Sciatic nerve (tissue), 2 donors: Measurements from ENCODE around the gene PLCXD3. TPM values are rescaled to one million over a fixed set of nuclear protein-coding genes. Genes with fewer than 3 reads are reported as not detected.

Experiments
- ATAC-seq: fragments of 200-7000 bp; cut with Tn5 transposase; one replicate; pipeline ENCODE4 v1.9.1; 2020; ENCODE audit warnings: mild to moderate bottlenecking, moderate library complexity
- DNase-seq: peaks from one replicate; pipeline ENCODE4 v3.0.0-alpha.2; 2020; ENCODE audit warnings: low spot score
- intact Hi-C: fragments of 100-400 bp; cut with DNase I; formaldehyde crosslinking; loops from one replicate; pipeline ENCODE4 v1.14.2; 2022
- total RNA-seq: library from RNA; stranded (reverse); fragmentation: NEBNext Ultra II Directional; extraction: Animal tissue kit (Norgen Biotek cat#: 25700); gene quantifications from one replicate; pipeline ENCODE4 v1.2.1, GENCODE V29; 2021
- donor health status: DM: no; HTN: no; CAD: no.
- donor health status: DM: no; HTN: no; CAD: no.

The PLCXD3 gene
- total RNA-seq, 1 donor from 2014 or later = 4.2 TPM

DNA sequence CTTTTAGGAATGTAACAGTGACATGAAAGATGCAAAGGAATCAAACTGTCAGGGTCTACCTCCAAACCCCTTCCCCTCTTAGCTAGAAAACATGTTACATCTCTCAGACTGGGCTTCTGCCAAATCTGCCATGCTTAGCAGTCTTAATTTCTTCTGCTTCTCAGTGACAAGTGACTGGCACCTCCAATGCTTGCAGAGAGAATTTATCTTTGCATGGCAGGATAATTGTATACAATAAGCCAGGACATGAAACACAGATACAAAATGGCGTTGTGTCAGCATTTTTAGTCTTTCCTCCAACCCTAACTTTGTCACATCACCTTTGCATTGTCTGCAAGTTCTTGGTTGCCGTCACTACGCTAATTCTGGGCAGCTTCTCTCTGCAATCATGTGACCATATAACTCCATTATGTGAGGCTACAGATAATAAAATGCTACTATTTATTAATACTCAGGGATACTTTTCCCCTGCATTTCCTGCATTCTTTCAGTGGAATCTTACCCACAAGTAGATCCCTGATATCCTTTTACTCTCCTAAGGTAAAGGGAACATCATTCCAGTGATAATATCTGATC lies 89.8 kb downstream of the PLCXD3 start:
- no peak for ATAC-seq
- intact Hi-C loops = no loop called here
- no peak for DNase-seq

DNA sequence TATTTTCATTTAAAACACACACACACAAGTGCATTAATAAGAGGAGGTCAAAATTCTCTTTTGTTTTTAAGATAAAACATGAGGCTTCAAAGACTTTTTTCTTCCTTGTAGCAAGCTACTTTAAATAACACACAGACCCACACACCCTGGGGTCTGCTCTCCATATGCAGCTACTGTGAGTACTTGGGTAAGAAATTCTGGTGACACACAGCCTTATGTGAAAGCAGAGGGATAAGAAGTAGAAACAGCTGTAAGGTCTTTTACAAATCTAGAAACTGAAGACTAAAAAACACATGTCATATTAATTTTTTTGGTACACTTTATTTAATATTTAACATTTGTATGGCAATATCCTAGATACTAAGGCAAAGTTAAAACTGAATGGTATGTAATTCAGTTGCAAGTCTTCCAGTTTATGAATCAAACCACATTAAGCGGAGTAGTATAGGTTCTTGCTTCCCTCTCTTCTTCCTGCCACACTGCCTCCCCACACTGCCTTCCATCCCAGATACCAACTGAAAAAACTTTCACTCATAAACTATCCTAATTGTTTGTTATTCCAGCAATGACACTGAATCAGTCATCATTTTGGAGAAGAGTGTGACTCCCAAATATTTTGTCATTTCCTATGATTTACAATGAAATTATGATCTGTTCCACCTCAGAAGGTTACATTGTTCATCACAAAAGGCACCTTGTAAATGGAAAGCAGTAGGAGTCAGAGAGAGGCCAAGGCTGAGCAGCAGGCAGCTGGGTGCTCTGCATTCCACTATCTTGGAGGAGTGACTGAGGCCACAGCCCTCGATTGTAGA lies 92.0 kb downstream of the PLCXD3 start:
- intact Hi-C loops = no loop called here
- no peak for ATAC-seq
- DNase-seq = no peak

DNA sequence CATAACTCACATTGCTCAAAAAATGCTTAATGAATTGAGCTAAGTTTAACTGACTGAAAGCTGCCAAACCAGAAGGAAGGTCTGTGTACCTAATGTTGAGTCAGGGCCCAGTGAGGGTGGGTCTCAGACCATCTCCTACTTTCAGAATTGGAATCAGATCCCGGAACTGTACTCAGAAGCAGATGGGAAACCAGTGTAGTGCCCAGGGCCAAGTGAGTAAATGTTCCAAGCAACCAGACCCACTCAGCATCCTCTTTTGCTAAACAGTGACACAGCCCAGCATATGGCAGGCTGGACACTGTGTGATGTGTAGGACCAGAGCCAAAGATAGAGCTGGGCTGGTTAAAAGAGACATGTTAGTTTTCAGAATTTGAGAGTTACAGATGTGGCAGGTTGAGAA lies 94.1 kb downstream of the PLCXD3 start:
- intact Hi-C loops = no loop called here
- ATAC-seq = no peak

DNA sequence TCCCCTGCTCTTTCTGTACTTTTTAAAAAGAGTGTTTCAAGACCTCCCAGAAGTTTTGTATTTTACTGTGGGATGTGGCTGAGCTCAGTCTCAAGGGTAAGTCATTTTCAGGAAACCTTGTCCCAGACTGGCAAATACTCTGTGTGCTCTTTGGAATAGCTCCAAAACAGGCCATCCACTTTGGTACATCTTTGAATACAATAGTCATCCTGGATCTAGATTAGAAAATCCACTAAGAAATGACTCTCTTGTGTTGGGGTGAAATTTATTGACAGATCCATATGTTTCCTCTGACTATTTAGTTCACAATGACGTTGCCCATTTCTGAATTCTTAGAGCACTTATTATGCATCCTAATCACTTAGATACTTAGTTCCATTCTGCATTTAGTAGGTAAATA lies 95.2 kb downstream of the PLCXD3 start:
- ATAC-seq = no peak
- intact Hi-C loops = no loop called here

More for the DNA sequence above, 94.1 kb downstream of the PLCXD3 start:
- no peak for DNase-seq

DNA sequence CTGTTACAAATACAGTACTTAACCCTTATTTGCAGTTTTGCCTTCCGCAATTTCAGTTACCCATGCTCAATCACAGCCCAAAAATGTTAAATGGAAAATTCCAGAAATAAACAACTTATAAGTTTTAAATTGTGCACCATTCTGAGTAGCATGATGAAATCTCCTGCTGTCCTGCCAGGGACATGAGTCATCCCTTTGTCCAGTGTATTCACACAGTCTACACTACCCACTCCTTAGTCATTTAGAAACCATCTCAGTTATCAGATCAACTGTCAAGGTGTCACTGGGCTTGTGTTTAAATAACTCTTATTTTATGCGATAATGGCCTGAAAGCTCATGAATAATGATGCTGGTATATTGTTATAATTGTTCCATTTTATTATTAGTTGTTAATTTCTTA lies 95.8 kb downstream of the PLCXD3 start:
- intact Hi-C loops = no loop called here
- DNase-seq (no peak), ATAC-seq (peak; percentile 77)

More for the DNA sequence above, 95.2 kb downstream of the PLCXD3 start:
- no peak for DNase-seq

DNA sequence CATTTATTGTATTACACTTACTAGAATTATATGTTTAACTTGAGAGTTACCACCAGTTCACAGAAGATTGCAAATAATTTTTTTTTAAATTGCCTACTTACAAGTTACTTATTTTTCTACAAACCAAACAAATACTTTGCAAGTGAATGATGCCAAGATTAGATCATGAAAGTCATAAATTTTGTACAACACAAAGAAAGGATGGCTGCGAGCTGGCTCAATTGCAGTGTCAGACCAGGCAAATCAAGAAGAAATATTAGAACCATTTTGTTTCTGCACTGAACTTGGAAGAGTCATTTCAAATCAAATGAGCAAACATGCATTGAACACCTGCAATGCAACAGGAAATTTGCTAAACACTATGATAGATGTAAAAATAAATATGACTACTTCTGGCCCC lies 97.3 kb downstream of the PLCXD3 start:
- ATAC-seq (no peak), DNase-seq (no peak)
- intact Hi-C loops = no loop called here

DNA sequence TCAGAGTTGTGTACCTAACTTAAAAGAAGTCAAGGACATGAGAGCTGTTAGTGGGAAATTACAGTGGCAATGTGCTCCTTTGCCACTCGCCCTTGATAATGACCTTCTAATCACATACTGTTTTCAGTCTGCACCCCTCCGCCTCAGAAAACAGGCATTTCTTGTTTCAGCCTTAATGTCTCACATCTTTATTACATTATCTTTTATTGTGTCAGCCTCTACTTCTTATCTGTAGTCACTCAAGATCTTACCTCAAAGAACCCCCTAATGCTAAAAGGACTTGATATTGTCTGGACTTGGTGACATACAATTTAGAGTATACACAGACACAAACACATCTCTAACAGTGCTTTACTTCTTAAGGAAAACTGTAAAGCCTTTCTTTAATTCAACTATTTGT lies 97.9 kb downstream of the PLCXD3 start:
- no peak for ATAC-seq
- intact Hi-C loops = no loop called here
- no peak for DNase-seq

DNA sequence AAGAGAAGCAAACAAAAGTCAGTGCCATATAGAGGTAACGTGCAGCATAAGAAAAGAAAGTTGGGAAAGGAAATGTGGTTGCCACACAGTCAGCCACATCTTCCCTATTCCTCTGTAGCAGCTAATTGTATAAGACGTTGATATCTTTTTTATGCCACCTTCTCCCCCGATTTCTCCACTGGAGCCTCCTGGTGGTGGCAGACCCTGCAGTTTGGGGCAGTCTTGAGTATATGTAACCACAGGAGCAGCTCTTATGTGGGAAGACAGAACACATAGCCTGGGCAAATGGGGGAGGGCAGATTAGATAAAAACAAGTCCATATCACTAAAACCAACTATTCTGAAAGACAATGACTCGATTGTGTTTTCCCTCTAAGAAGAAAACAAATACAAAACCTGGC lies 99.7 kb downstream of the PLCXD3 start:
- no peak for DNase-seq
- intact Hi-C loops = no loop called here
- no peak for ATAC-seq

DNA sequence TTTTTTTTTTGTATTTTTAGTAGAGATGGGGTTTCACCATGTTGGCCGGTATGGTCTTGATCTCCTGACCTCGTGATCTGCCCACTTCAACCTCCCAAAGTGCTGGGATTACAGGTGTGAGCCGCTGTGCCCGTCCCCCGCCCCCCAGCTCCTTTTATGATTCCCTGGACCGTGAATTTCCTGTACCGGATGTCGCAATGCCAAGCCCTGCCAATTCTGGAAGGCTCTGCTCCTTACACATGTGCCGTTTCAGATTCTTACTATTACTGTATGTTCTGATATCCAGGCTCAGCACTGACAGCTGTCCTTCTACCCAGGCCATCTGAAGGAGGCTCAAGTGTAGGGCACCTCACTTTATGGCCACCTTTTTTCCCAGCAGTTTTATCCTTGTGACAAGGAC lies 100.1 kb downstream of the PLCXD3 start:
- ATAC-seq (no peak), DNase-seq (no peak)
- intact Hi-C loops = no loop called here

DNA sequence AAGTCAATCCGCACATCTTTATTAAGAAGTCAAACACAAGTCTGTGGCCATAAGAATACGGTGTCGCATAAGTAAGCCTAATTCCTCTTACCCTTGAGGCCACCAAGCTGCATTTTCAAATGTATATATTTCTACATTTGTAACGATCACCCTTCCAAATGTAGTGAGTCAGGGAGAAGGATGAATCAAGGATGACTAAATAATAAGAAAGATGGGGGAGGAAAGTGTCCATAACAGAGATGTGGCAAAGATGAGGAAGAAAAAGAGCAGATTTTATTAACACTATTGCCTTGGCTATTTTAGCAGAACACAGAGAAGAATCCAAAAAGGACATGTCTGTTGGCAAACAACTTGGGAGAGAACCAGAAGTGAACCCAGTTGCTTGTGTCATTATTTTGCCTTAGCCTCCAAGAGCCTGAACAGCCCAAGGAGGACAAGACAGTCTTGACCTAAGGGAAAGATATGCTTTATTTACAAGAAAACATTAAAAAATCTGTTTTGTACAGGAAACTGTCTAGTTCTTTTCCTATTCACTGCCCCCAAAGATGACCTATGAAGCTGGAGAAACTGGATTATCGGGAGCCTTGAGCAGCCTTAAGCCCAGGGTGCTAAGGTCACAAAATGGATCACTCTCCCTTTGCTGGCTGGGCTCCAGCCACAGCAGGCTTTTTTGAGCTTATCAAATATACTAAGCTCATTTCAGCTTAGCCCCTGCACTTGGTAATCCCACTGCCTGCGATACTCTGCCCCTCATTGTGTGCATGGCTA lies 101.5 kb downstream of the PLCXD3 start:
- intact Hi-C loops = no loop called here
- no peak for ATAC-seq
- no peak for DNase-seq

DNA sequence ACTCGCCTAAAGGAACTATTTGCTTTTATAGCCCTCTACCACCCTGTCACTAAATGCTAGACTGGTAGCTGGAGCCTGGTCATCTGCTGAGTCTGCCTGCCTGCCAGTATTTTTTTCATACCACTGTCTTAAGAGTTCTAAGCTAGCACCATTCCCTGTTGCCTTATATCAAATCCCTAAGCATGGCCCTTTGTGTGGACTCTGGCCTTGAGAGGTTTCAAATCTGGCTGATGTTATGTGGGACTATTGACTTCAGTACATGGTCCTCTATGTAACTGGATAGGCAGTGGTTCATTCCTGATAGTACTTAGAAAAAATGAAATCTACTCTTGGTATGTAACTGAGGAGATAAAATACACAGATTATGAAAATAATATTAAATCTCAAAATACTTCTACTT lies 103.5 kb downstream of the PLCXD3 start:
- ATAC-seq = no peak
- DNase-seq = no peak
- intact Hi-C loops = no loop called here

DNA sequence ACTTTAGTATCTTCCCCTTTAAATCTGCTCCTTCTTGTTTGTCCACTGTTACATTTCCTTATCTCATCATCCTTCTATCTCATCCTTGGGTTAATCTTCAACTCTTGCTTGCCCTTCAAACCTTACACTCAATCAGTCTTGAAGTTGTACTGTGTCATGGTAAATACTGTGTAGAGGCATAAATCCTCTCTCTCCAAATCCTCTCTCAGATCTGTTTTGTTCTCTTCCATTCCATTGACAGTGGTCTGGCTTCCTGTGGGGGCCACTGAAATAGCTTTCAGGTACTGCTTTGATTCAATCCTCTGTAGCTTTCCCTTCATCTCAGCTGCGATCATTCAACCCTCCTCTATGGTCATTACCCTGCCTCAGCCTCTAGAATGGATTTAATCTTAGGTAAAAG lies 104.0 kb downstream of the PLCXD3 start:
- intact Hi-C loops = no loop called here
- no peak for DNase-seq
- ATAC-seq = no peak

DNA sequence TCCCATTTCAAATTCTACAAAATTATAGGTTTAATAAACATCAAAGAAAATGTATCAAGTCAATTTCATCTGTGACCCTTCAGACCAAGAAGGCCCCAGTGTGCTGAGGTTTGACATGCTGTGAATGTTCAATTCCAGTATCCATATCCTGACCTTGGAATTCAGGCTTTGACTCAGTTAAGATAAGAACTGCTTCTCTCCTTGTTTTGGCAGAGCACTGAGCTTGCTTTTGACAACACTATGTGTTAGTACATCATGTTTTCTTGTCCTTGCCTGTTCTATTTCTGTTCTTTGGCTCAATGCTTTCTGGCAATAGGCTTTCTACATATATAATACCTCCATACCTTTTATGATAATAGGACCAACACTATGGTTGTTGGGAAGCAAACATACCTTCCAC lies 105.6 kb downstream of the PLCXD3 start:
- ATAC-seq (no peak), DNase-seq (no peak)
- intact Hi-C loops = no loop called here

DNA sequence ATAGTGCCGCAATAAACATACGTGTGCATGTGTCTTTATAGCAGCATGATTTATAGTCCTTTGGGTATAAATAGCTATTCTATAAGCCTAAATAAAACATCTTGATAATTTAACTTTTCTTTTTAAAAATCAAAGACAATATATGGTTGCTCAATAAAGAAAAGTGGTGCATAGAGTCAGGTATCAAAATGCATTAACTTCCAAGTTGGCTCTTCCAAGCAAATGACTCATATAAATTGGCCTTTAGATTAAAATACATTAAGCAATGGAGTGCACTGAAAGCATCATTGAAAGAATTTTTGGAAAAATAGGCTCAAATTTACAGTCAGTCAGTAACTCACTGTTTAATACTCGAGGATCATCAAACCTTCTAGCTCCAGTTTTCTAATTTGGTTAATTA lies 106.6 kb downstream of the PLCXD3 start:
- ATAC-seq (no peak), DNase-seq (no peak)
- intact Hi-C loops = no loop called here

DNA sequence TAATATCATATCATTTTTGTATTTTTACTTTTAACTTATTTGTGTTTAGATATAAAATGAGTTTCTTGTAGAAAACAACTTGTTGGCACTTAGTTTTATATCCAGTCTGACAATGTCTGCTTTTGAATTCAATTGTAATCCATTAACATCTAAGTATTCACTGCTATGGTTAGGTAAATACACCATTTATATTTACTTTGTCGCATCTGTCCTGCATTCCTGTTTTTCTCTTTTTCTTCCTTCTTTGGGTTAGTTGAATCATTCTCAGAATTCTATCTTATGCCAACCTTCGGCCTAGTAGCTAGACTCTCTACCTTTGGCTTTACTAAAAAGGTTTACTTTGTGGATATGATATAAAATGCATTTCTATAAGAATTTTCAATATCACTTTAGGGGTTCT lies 107.6 kb downstream of the PLCXD3 start:
- DNase-seq = no peak
- intact Hi-C loops = no loop called here
- no peak for ATAC-seq

DNA sequence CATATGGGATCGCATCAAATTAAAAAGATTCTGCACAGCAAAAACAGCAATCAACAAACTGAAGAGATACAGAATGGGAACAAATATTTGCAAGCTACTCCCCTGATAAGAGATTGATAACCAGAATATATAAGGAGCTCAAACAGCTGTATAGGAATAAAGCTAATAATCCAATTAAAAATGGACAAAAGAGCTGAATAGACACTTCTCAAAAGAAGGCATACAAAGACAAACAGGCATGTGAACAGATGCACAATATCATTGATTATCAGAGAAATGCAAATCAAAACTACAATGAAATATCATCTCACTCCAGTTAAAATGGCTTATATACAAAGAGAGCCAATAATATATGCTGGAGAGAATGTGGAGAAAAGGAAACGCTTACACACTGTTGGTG lies 110.6 kb downstream of the PLCXD3 start:
- ATAC-seq = no peak
- intact Hi-C loops = no loop called here

DNA sequence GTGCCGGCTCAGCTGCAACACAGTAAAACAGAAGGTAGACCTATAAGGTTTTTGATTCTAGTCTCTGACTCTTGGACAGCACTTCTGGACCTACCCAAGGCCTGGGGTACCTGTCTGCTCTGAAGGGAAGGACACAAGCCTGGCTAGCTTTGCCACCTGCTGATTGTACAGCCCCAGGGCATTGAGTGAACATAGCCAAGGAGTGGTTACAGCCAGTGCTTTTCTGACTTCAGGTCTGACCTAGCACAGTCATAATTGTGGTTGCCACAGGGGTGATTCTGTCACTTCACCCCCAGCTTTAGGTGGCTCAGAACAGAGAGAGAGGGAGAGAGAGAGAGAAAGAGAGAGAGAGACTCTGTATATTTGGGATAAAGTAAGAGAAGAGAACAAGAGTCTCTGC lies 118.4 kb downstream of the PLCXD3 start:
- intact Hi-C loops = no loop called here
- no peak for ATAC-seq

More for the DNA sequence above, 110.6 kb downstream of the PLCXD3 start:
- no peak for DNase-seq

DNA sequence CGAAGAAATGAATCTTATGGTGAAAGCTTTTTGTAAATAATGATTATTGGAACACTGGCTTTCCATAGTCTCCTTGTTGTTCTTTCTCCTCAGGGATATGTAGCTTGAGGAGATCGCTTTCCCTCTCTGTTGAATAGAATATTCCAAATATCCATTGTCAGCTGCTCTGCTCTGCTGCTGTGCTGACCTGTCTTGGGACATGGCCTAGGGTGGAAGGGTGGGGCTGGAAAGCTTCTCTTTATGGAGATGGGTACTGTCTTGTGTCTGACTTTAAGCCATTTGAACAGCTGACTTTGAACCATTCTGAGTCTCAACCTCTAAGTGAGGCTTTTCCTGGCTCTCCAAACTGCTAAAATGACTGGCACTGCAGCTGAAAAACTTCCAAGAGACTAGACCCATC lies 135.8 kb downstream of the PLCXD3 start:
- no peak for ATAC-seq
- intact Hi-C loops = no loop called here
- DNase-seq = no peak

More for the DNA sequence above, 118.4 kb downstream of the PLCXD3 start:
- DNase-seq = no peak

DNA sequence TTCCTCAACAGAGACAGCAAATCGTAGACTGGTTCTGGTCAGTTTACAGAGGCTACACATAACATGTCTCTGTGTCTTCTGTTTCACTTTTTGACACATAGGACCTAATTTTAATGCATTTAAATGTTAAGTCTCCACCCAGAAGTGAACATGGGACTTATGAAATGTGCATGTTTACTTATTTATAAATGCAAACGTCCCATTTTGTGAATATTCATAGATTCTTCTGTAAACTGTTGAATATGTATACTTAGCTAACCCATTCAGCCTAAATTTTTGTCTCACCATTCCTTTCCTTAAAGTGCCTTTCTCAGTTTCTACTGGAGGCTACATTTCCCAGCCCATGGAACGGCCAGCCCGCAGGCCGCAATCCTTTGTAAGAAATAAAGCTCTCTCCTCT lies 137.2 kb downstream of the PLCXD3 start:
- no peak for ATAC-seq
- intact Hi-C loops = no loop called here
- DNase-seq = no peak

DNA sequence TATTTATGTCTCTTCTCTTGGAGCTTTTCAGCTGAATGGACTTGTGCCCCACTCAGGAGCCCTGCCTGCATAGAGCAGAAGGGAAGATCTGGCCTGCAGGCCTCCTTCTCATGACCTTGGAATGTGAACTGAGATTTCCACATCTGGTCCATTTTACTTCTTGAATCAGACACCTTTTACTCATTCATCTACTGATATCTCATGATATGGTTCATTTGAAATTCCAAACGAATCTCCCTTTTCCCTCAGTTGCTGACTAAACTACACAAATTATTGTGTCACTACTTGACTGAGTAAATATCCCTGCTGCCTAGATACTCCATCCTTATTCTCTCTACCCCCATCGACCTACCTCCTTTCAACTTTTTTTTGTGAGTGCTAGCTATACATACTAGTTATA lies 138.7 kb downstream of the PLCXD3 start:
- ATAC-seq (no peak), DNase-seq (no peak)
- intact Hi-C loops = no loop called here
